DND-41 (cell line): Measurements from ENCODE around the gene KCTD14.

Experiments
- CTCF ChIP-seq: IDR thresholded peaks from 2 replicates; pipeline ENCODE4 v1.5.1; 2012; ENCODE audit warnings: borderline replicate concordance, low read length, moderate library complexity, mild to moderate bottlenecking; ENCODE audit not compliant: poor library complexity, severe bottlenecking; ENCODE audit errors: extremely low read depth
- EZH2 ChIP-seq: IDR thresholded peaks from 3 replicates; pipeline ENCODE4 v1.6.1; 2012; ENCODE audit warnings: borderline replicate concordance, low read depth, mild to moderate bottlenecking, moderate library complexity, low read length, inconsistent platforms; ENCODE audit not compliant: severe bottlenecking

- no peak for TF ChIP-seq EZH2
- TF ChIP-seq CTCF = no peak
These were observed 31.9 kb upstream of the KCTD14 start for GRCh38 chr11:78054971-78055370.
